OCI-LY7 (cell line): ENCODE measurements around the gene HMX2. TPM values are rescaled to one million over a fixed set of nuclear protein-coding genes. Genes with fewer than 3 reads are reported as not detected.
A peak's percentile ranks its signal among the peaks of the same experiment; 100 is the strongest.

Experiments used
- BruUV-seq: library from RNA; stranded (reverse); fragments of 400-500 nt; replicated peaks from 2 replicates; lab custom pipeline; 2021; lab: Mats Ljungman, UMichigan
- CTCF ChIA-PET: fragments of 300-600 bp; sonication (Branson Sonifier 250); formaldehyde crosslinking; loops from one replicate; lab custom pipeline; 2022; ENCODE audit warnings: antibody characterized with exemption; ENCODE audit not compliant: unreplicated experiment; lab: Charles Lee
- POLR2A ChIA-PET: fragments of 300-600 bp; sonication (Branson Sonifier 250); formaldehyde crosslinking; loops from one replicate; lab custom pipeline; 2022; ENCODE audit warnings: antibody characterized with exemption; lab: Charles Lee
- DNase-seq: peaks from one replicate; pipeline ENCODE4 v3.0.0-alpha.2; 2015; ENCODE audit warnings: low spot score
- H2AFZ ChIP-seq: fragments of 200-600 bp; sonication (generic), shearing (Covaris generic); 2 replicates; pipeline ENCODE4 v1.6.1; 2014; ENCODE audit warnings: mild to moderate bottlenecking, antibody characterized with exemption, low read length, moderate library complexity
- H3K27ac ChIP-seq: fragments of 200-600 bp; sonication (generic); 2 replicates; pipeline ENCODE4 v1.5.1; 2014; ENCODE audit warnings: mixed run types, low read depth, mild to moderate bottlenecking, moderate library complexity, low read length, inconsistent platforms; ENCODE audit not compliant: poor library complexity, severe bottlenecking
- H3K36me3 ChIP-seq: fragments of 200-600 bp; sonication (generic); 2 replicates; pipeline ENCODE4 v1.6.1; 2014; ENCODE audit warnings: mild to moderate bottlenecking, antibody characterized with exemption, low read length, moderate library complexity, mixed read lengths; ENCODE audit not compliant: insufficient read depth
- H3K4me1 ChIP-seq: fragments of 200-600 bp; sonication (generic); 2 replicates; pipeline ENCODE4 v1.5.1; 2014; ENCODE audit warnings: mild to moderate bottlenecking, low read length; ENCODE audit not compliant: insufficient read depth, poor library complexity, severe bottlenecking
- H3K4me2 ChIP-seq: fragments of 200-600 bp; sonication (generic); 2 replicates; pipeline ENCODE4 v1.6.1; 2014; ENCODE audit warnings: mild to moderate bottlenecking, low read length
- H3K4me3 ChIP-seq: fragments of 200-600 bp; sonication (generic); 2 replicates; pipeline ENCODE4 v1.5.1; 2014; ENCODE audit warnings: mild to moderate bottlenecking, low read depth, low read length; ENCODE audit not compliant: poor library complexity, severe bottlenecking
- H3K79me2 ChIP-seq: fragments of 200-600 bp; sonication (generic); 2 replicates; pipeline ENCODE4 v1.6.1; 2016; ENCODE audit warnings: low read depth, mild to moderate bottlenecking, low read length, moderate library complexity, mixed read lengths; ENCODE audit not compliant: insufficient read depth
- H3K9me2 ChIP-seq: fragments of 200-600 bp; sonication (generic); 2 replicates; pipeline ENCODE4 v1.6.1; 2016; ENCODE audit warnings: mild to moderate bottlenecking, low read length, mixed read lengths; ENCODE audit not compliant: insufficient read depth
- H3K9me3 ChIP-seq: fragments of 200-600 bp; sonication (generic); 2 replicates; pipeline ENCODE4 v1.6.1; 2014; ENCODE audit warnings: mild to moderate bottlenecking, mixed run types, low read length, mixed read lengths
- H4K20me1 ChIP-seq: fragments of 200-600 bp; sonication (generic); 2 replicates; pipeline ENCODE4 v1.6.1; 2014; ENCODE audit warnings: mild to moderate bottlenecking, antibody characterized with exemption, low read length, moderate library complexity, mixed read lengths; ENCODE audit not compliant: insufficient read depth
- CTCF ChIP-seq: fragments of 200-600 bp; sonication (generic); conservative IDR thresholded peaks from 2 replicates; pipeline ENCODE4 v1.5.1; 2014; ENCODE audit warnings: mild to moderate bottlenecking, antibody characterized with exemption, low read length, moderate library complexity, mixed read lengths
- EZH2phosphoT487 ChIP-seq: fragments of 200-600 bp; sonication (generic); IDR thresholded peaks from 2 replicates; pipeline ENCODE4 v1.6.1; 2018; ENCODE audit warnings: low read depth, borderline replicate concordance, mild to moderate bottlenecking, mixed run types, antibody characterized with exemption, low read length, moderate library complexity, mixed read lengths
- intact Hi-C: fragments of 100-400 bp; cut with micrococcal nuclease; formaldehyde crosslinking; loops from one replicate; pipeline ENCODE4 v1.10.0; 2022; ENCODE audit not compliant: unreplicated experiment
- total RNA-seq, 2 experiments: library from RNA; depleted of rRNA in 1 of 2; stranded (reverse); fragments of >200 nt in 1 of 2; shearing (Covaris generic) in 1 of 2; gene quantifications; 2 replicates each; pipeline ENCODE4 v1.2.3, GENCODE V29; 2014 to 2022

The HMX2 gene
- total RNA-seq, 2 experiments from 2014 or later: 1.2 to 2.4 TPM

- Histone ChIP-seq H3K4me1 (peaks cover 60% of the 10 kb centered on the region), H2AFZ (peak overlapping the region; percentile 54; the same call in 1 of the 2 replicates), H3K9me3 (no peaks in the 10 kb centered on the region), H4K20me1 (peaks cover 41% of the 10 kb centered on the region), H3K79me2 (peaks cover 56% of the 10 kb centered on the region), H3K4me2 (peak overlapping the region; percentile 72), H3K4me3 (peak overlapping the region; percentile 92), H3K27ac (peak overlapping the region; percentile 83), H3K9me2 (no peaks in the 10 kb centered on the region), H3K36me3 (peaks cover 53% of the 10 kb centered on the region)
- peak; percentile 69 for DNase-seq
- BruUV-seq: no TSS peak
- TF ChIP-seq CTCF (no peak), EZH2phosphoT487 (no peak)
- intact Hi-C loops: loop anchor here (2.0 to 10.0 kb wide), 3 partner anchors 146 to 780 kb away; partner anchors contain the start of genes ACADSB, IKZF5 and PLEKHA1
- ChIA-PET POLR2A (interaction anchor here (1.1 to 1.3 kb wide), 2 partner anchors 10 to 20 kb away, joined by 3 to 5 read pairs; no protein-coding TSS in a partner anchor), CTCF (no interaction called here)
Observed at GRCh38 chr10:123154711-123155505, 7.0 kb downstream of the HMX2 start.

- no peaks in the 10 kb centered on the region for H3K9me2 ChIP-seq
- H3K79me2 ChIP-seq: peaks cover 68% of the 10 kb centered on the region
- H2AFZ ChIP-seq: no peak overlapping the region
- DNase-seq: no peak
- TF ChIP-seq CTCF (no peak), EZH2phosphoT487 (no peak)
- CTCF ChIA-PET: no interaction called here
- intact Hi-C loops: loop anchor here (10.0 kb wide), 1 partner anchor 781 kb away; the partner anchor contains the start of gene PLEKHA1
- peak overlapping the region; percentile 92 for H3K4me3 ChIP-seq
- no peak overlapping the region for H3K27ac ChIP-seq
- peak overlapping the region; percentile 72 for H3K4me2 ChIP-seq
- H3K4me1 ChIP-seq: peaks cover 69% of the 10 kb centered on the region
- BruUV-seq: TSS peak; percentile 38
- H3K36me3 ChIP-seq: peaks cover 65% of the 10 kb centered on the region
- peaks cover 50% of the 10 kb centered on the region for H4K20me1 ChIP-seq
- no peaks in the 10 kb centered on the region for H3K9me3 ChIP-seq
- POLR2A ChIA-PET: interaction anchor here (0.6 to 1.6 kb wide), 7 partner anchors 9 to 1338 kb away, joined by 3 to 9 read pairs (median 3); no protein-coding TSS in a partner anchor
Observed at GRCh38 chr10:123156078-123156477, 8.1 kb downstream of the HMX2 start.
